Left lung (tissue), 10 donors: ENCODE measurements around the gene TMEM170B. TPM values are rescaled to one million over a fixed set of nuclear protein-coding genes. Genes with fewer than 3 reads are reported as not detected.

Experiments
- ATAC-seq: fragments of 200-7000 bp; cut with Tn5 transposase; one replicate; pipeline ENCODE4 v1.9.1; 2020; ENCODE audit warnings: moderate library complexity
- DNase-seq, 4 donors: peaks; one replicate each; pipeline ENCODE4 v3.0.0-alpha.2; 2013 to 2020
- H3K27ac ChIP-seq, 2 donors: fragments of 200-600 bp; sonication (generic) in 1 of 2; one replicate each; pipeline versions ENCODE4 v1.5.0 to v1.8.0; 2020 to 2021
- H3K27me3 ChIP-seq, 2 donors: fragments of 200-600 bp; sonication (generic) in 1 of 2; one replicate each; pipeline versions ENCODE4 v1.5.0 to v1.8.0; 2020 to 2021
- H3K36me3 ChIP-seq, 2 donors: fragments of 200-600 bp; sonication (generic) in 1 of 2; one replicate each; pipeline versions ENCODE4 v1.5.0 to v1.8.0; 2020 to 2021
- H3K4me1 ChIP-seq, 2 donors: fragments of 200-600 bp; one replicate each; pipeline ENCODE4 v1.8.0; 2021
- H3K4me3 ChIP-seq, 2 donors: fragments of 200-600 bp; sonication (generic) in 1 of 2; one replicate each; pipeline versions ENCODE4 v1.5.0 to v1.8.0; 2020 to 2021; ENCODE audit warnings: mild to moderate bottlenecking in 1 of 2
- H3K9me3 ChIP-seq, 2 donors: fragments of 200-600 bp; sonication (generic) in 1 of 2; one replicate each; pipeline versions ENCODE4 v1.5.0 to v1.8.0; 2020 to 2021
- CTCF ChIP-seq, 2 donors: fragments of 200-600 bp; sonication (generic) in 1 of 2; IDR thresholded peaks; one replicate each; pipeline versions ENCODE4 v1.5.0 to v1.8.0; 2021; ENCODE audit warnings: antibody characterized with exemption in 2 of 2
- intact Hi-C, 2 donors: fragments of 100-400 bp; cut with DNase I; formaldehyde crosslinking; loops; one replicate each; pipeline versions ENCODE4 v1.11.2 to v1.14.2; 2022
- polyA plus RNA-seq, 6 donors: library from polyadenylated mRNA; unstranded; fragments of 120-200 nt; gene quantifications; one replicate each; pipeline ENCODE4 v1.2.1, GENCODE V29; 2013; ENCODE audit not compliant: insufficient read length in 6 of 6
- total RNA-seq, 2 donors: library from RNA; stranded (reverse); fragmentation: NEBNext Ultra II Directional; extraction: Animal tissue kit (Norgen Biotek cat#: 25700); gene quantifications; one replicate each; pipeline ENCODE4 v1.2.1, GENCODE V29; 2021
- donor health status: DM: no; HTN: yes; CAD: no.
- donor health status: DM: no; HTN: no; CAD: no.

TMEM170B gene
- total and polyA plus RNA-seq, 8 donors = 5.2 to 10.1 (median 5.5) TPM

- Histone ChIP-seq H3K9me3 (peaks cover 0 to 11% of the 10 kb centered on the region in 2 donors), H3K4me3 (no peak overlapping the region), H3K27ac (no peak overlapping the region), H3K27me3 (no peaks in the 10 kb centered on the region), H3K4me1 (peaks cover 0 to 7% of the 10 kb centered on the region in 2 donors), H3K36me3 (no peaks in the 10 kb centered on the region)
- ATAC-seq (no peak), DNase-seq (no peak)
- intact Hi-C loops = no loop called here
- TF ChIP-seq CTCF (IDR thresholded peaks at IDR 0.05) = no peak
Observed at GRCh38 chr6:11514672-11515071, 22.9 kb upstream of the TMEM170B start.

GRCh38 chr6:11515763-11516162 lies 21.8 kb upstream of the TMEM170B start:
- H3K27me3 ChIP-seq = no peaks in the 10 kb centered on the region
- no peak for TF ChIP-seq CTCF (IDR thresholded peaks at IDR 0.05)
- peaks cover 0 to 17% of the 10 kb centered on the region in 2 donors for H3K4me1 ChIP-seq
- no peaks in the 10 kb centered on the region for H3K36me3 ChIP-seq
- no peak for DNase-seq
- no peak overlapping the region for H3K27ac ChIP-seq
- H3K4me3 ChIP-seq = no peak overlapping the region
- ATAC-seq = peak; percentile 55
- intact Hi-C loops = no loop called here
- H3K9me3 ChIP-seq = peaks cover 0 to 11% of the 10 kb centered on the region in 2 donors

- H3K27ac ChIP-seq = peak overlapping the region in 1 of 2 donors; percentile 57
- ATAC-seq = peak; percentile 34
- no peaks in the 10 kb centered on the region for H3K36me3 ChIP-seq
- TF ChIP-seq CTCF (IDR thresholded peaks at IDR 0.05) = no peak
- intact Hi-C loops = no loop called here
- H3K27me3 ChIP-seq = no peaks in the 10 kb centered on the region
- DNase-seq = no peak
- H3K4me1 ChIP-seq = peaks cover 0 to 66% of the 10 kb centered on the region in 2 donors
- H3K9me3 ChIP-seq = peaks cover 0 to 5% of the 10 kb centered on the region in 2 donors
- no peak overlapping the region for H3K4me3 ChIP-seq
Observed at GRCh38 chr6:11522812-11523605, 14.5 kb upstream of the TMEM170B start.

GRCh38 chr6:11525468-11526155 lies 11.9 kb upstream of the TMEM170B start:
- ATAC-seq = peak; percentile 69
- TF ChIP-seq CTCF (IDR thresholded peaks at IDR 0.05) = no peak
- H3K27ac ChIP-seq = peak overlapping the region; percentile 58 to 79
- DNase-seq = peak in 3 of 4 donors; percentile 44 to 87 (median 77)
- no peak overlapping the region for H3K4me3 ChIP-seq
- H3K9me3 ChIP-seq = no peaks in the 10 kb centered on the region
- intact Hi-C loops = no loop called here
- H3K4me1 ChIP-seq = peaks cover 0 to 51% of the 10 kb centered on the region in 2 donors
- no peaks in the 10 kb centered on the region for H3K27me3 ChIP-seq
- H3K36me3 ChIP-seq = no peaks in the 10 kb centered on the region

GRCh38 chr6:11526156-11526505 lies 11.4 kb upstream of the TMEM170B start:
- Histone ChIP-seq H3K4me1 (peaks cover 0 to 47% of the 10 kb centered on the region in 2 donors), H3K27ac (peak overlapping the region in 1 of 2 donors; percentile 79), H3K36me3 (no peaks in the 10 kb centered on the region), H3K9me3 (no peaks in the 10 kb centered on the region), H3K4me3 (no peak overlapping the region), H3K27me3 (no peaks in the 10 kb centered on the region)
- intact Hi-C loops = no loop called here
- no peak for ATAC-seq
- no peak for TF ChIP-seq CTCF (IDR thresholded peaks at IDR 0.05)
- no peak for DNase-seq
